Urinary bladder (tissue), 4 donors: ENCODE data around the gene UBB. TPM values are rescaled to one million over a fixed set of nuclear protein-coding genes. Genes with fewer than 3 reads are reported as not detected.

ENCODE experiments used
- DNase-seq: peaks from one replicate; pipeline ENCODE4 v3.0.0-alpha.2; 2015; ENCODE audit errors: extremely low spot score
- H3K27ac ChIP-seq: one replicate; pipeline ENCODE4 v1.5.1; 2013; ENCODE audit warnings: low read depth, mild to moderate bottlenecking, moderate library complexity
- H3K36me3 ChIP-seq: one replicate; pipeline ENCODE4 v1.6.1; 2013; ENCODE audit warnings: mild to moderate bottlenecking, moderate library complexity; ENCODE audit not compliant: insufficient read depth
- H3K4me1 ChIP-seq: one replicate; pipeline ENCODE4 v1.6.1; 2013; ENCODE audit warnings: mild to moderate bottlenecking, moderate library complexity; ENCODE audit not compliant: insufficient read depth
- H3K4me3 ChIP-seq: one replicate; pipeline ENCODE4 v1.5.1; 2013; ENCODE audit warnings: low read depth, low read length
- WGBS: extraction: QIAGEN DNeasy Blood & Tissue Kit; methylation state at CpG from one replicate; pipeline ENCODE4 v1.1.7; 2013; 5-methylcytosine and 5-hydroxymethylcytosine counted together
- polyA plus RNA-seq: library from polyadenylated mRNA; stranded (reverse); fragments of 200-250 nt; gene quantifications from one replicate; pipeline ENCODE4 v1.2.3, GENCODE V29; 2013
- total RNA-seq: library from RNA; depleted of rRNA; stranded (reverse); fragments of >200 nt; gene quantifications from one replicate; pipeline ENCODE4 v1.2.3, GENCODE V29; 2014
- donor health status: healthy with polysubstance abuse.
- donor health status: healthy.

UBB gene
- total and polyA plus RNA-seq, 2 donors = 1,242 to 1,468 TPM

- no peak overlapping the region for H3K4me3 ChIP-seq
- H3K27ac ChIP-seq = no peak overlapping the region
- DNase-seq = no peak
- no peaks in the 10 kb centered on the region for H3K4me1 ChIP-seq
- no peaks in the 10 kb centered on the region for H3K36me3 ChIP-seq
- 94% methylated on average over 7 of the region's 7 CpGs for WGBS
These were observed 36.5 kb downstream of the UBB start for GRCh38 chr17:16417399-16417798.

GRCh38 chr17:16417896-16418684 is 37.2 kb downstream of the UBB start:
- Histone ChIP-seq H3K4me1 (no peaks in the 10 kb centered on the region), H3K4me3 (no peak overlapping the region), H3K27ac (peak overlapping the region; percentile 60), H3K36me3 (no peaks in the 10 kb centered on the region)
- 72% methylated on average over 7 of the region's 7 CpGs for WGBS
- DNase-seq = no peak

DNA sequence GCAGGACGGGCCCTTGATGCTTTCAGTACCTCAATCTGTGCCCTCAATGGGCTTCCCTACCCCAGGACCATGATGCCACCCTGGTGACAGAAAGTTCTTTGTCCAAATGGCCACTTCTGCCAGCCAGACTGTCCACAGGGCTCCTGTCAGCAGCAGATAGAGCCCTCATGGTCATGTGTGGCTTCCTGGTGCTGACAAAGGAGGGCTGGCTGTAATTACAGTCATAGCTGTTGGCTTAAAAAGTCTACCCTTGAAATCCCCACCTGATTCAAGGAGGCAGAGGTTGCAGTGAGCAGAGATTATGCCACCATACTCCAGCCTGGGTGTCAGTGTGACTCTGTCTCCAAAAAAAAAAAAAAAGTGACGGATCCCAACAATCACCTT is 37.8 kb downstream of the UBB start:
- no peak for DNase-seq
- H3K4me1 ChIP-seq = no peaks in the 10 kb centered on the region
- H3K27ac ChIP-seq = peak overlapping the region; percentile 60
- no peaks in the 10 kb centered on the region for H3K36me3 ChIP-seq
- no peak overlapping the region for H3K4me3 ChIP-seq
- WGBS = 74% methylated on average over 2 of the region's 2 CpGs

DNA sequence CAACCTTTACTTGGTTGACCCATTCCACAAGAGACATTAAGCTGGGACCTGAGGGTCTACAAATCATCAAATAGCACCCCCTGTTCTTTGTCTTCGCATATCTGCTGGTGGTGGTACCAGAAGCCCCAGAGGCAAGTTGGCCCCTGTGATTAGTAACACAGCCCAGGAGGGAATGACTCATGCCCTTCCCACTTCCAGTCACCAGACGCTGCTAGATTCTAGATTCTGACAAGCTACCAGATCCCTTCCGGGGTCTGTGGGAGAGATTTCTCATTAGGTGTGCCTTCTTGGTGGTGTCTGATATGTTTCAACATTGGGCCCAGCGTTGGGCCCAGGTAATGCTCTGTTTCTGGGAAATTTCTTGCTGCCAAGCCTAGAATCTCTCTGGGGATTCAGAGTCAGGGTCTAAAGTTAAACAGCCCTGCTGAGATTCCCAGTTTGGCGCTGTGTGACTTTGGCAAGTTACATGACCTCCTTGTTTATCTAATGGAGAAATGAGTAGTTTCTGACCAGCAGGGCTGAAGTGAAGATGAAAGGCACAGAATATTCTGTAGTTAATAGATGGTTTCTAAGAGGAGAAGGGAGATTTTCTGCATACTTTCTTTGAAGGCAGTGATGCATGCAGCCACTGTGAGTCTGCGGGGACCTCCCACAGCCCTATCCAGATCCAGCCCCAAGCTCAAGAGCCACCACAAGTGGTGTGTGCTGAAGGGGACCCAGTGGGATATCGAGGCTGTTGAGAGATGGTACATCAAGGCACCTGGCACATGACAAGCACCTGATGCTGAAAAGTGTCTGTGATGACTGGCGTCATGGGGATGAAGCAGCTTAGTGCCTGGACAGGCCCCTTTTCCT is 38.4 kb downstream of the UBB start:
- H3K4me3 ChIP-seq = no peak overlapping the region
- no peaks in the 10 kb centered on the region for H3K36me3 ChIP-seq
- DNase-seq = no peak
- 39% methylated on average over 8 of the region's 8 CpGs for WGBS
- peak overlapping the region; percentile 76 for H3K27ac ChIP-seq
- H3K4me1 ChIP-seq = no peaks in the 10 kb centered on the region

- Histone ChIP-seq H3K4me3 (no peak overlapping the region), H3K4me1 (no peaks in the 10 kb centered on the region), H3K27ac (peak overlapping the region; percentile 76), H3K36me3 (no peaks in the 10 kb centered on the region)
- WGBS = 62% methylated on average over 10 of the region's 10 CpGs
- no peak for DNase-seq
These were observed 39.0 kb downstream of the UBB start for GRCh38 chr17:16419929-16420271.

- Histone ChIP-seq H3K27ac (no peak overlapping the region), H3K4me1 (no peaks in the 10 kb centered on the region), H3K36me3 (no peaks in the 10 kb centered on the region), H3K4me3 (no peak overlapping the region)
- 94% methylated on average over 7 of the region's 7 CpGs for WGBS
- DNase-seq = no peak
These were observed 41.5 kb downstream of the UBB start for GRCh38 chr17:16422416-16422815.

GRCh38 chr17:16423226-16423872 is 42.5 kb downstream of the UBB start:
- Histone ChIP-seq H3K27ac (no peak overlapping the region), H3K36me3 (no peaks in the 10 kb centered on the region), H3K4me3 (no peak overlapping the region), H3K4me1 (no peaks in the 10 kb centered on the region)
- 92% methylated on average over 10 of the region's 10 CpGs for WGBS
- DNase-seq = no peak

- Histone ChIP-seq H3K4me1 (no peaks in the 10 kb centered on the region), H3K4me3 (no peak overlapping the region), H3K36me3 (no peaks in the 10 kb centered on the region), H3K27ac (no peak overlapping the region)
- 60% methylated on average over 6 of the region's 6 CpGs for WGBS
- no peak for DNase-seq
These were observed 44.3 kb downstream of the UBB start for GRCh38 chr17:16425202-16425601.

DNA sequence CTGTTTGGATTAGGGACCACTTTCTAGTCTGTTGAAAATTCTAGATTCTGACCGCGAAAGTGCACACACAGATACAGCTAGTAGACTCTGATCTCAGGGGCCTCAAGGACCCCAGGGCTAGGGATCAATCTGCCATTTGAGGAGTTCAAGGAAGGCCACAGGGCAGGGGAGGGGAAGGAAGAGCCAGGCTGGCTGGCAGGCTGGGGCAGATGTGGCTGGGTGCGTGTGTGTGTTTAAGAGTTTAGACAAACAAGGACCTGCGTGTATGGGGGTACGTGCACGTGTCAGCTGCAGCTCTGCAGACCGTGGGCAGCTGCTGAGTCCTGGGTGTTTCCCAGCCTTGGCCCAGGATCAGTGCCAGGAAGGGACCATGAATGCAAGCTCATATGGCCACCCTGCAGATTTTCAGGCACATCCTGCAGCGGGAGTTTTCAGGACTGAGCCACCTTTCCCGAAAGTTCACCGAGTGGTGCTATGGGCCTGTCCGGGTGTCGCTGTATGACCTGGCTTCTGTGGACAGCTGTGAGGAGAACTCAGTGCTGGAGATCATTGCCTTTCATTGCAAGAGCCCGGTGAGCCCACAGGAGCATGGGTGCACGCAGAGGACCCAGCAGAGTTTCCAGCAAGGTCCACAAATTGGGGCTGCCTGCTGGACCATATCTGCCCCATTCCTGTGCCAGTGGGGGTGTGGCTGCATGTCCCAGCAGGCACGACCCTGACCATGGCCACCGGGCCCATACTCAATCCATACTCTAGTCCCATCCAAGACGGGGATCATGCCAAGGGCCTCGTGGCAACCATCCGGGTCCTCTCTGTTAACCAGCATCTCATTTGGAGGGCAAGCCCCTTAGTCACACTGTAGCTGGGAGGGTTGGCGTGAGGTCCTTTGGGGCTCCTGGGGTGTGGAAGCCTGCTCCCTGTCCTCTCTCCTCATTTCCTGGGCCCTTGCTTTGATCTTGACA is 45.1 kb downstream of the UBB start:
- 74% methylated on average over 20 of the region's 20 CpGs for WGBS
- no peak overlapping the region for H3K27ac ChIP-seq

DNA sequence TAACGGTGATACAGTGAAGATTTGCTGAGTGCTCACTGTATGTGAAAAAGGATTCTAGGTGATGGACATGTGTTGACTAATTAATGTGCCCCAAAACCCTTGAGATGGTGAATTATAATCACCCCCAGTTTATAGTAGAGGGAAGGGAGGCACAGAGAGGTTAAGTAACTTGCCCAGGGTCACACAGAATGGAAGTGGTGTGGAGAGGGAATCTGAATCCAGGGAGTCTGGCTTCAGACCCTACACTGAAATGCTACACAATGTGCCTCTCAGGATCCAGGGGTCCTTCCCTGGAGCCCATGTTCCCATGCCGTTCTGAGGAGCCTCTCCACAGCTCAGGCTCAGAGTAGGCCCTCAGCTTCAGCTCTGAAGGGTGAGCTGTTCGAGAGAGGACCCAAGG is 46.1 kb downstream of the UBB start:
- H3K36me3 ChIP-seq = no peaks in the 10 kb centered on the region

More for the DNA sequence above, 45.1 kb downstream of the UBB start:
- no peaks in the 10 kb centered on the region for H3K4me1 ChIP-seq
- H3K4me3 ChIP-seq = no peak overlapping the region
- DNase-seq = no peak
- H3K36me3 ChIP-seq = no peaks in the 10 kb centered on the region

GRCh38 chr17:16428098-16428882 is 47.4 kb downstream of the UBB start:
- Histone ChIP-seq H3K27ac (no peak overlapping the region), H3K4me3 (no peak overlapping the region), H3K36me3 (no peaks in the 10 kb centered on the region), H3K4me1 (no peaks in the 10 kb centered on the region)
- WGBS = 50% methylated on average over 15 of the region's 15 CpGs
- no peak for DNase-seq

More for the DNA sequence above, 46.1 kb downstream of the UBB start:
- Histone ChIP-seq H3K4me1 (no peaks in the 10 kb centered on the region), H3K4me3 (no peak overlapping the region), H3K27ac (no peak overlapping the region)
- DNase-seq = no peak
- 93% methylated on average over 3 of the region's 3 CpGs for WGBS

DNA sequence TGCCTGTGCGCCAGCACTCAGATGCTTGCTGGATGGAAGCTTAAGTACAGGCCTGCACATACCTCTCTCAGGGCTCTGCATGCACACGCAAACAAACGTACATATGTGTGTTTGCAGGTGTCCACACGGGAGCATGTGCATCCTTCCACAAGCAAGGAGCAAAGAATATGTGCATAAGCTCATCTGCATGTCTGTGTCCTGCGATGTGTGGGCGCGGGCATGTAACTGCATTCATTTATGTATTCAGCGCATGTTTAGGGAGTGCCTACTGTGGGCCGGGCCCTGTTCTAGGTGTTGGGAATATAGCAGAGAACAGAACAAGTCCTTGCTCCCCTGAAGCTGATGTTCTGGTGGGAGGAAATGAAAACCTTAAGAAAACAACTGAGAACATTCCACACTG is 48.2 kb downstream of the UBB start:
- no peaks in the 10 kb centered on the region for H3K4me1 ChIP-seq
- WGBS = 91% methylated on average over 9 of the region's 9 CpGs
- no peak overlapping the region for H3K4me3 ChIP-seq
- H3K36me3 ChIP-seq = no peaks in the 10 kb centered on the region
- no peak for DNase-seq
- no peak overlapping the region for H3K27ac ChIP-seq
